ENCODE data around the gene ABO.
"Not testable (repeated sequence)": the region's sequence is repeated elsewhere in the genome, so short reads cannot be mapped to it uniquely, and the experiment has no call there.

DNA sequence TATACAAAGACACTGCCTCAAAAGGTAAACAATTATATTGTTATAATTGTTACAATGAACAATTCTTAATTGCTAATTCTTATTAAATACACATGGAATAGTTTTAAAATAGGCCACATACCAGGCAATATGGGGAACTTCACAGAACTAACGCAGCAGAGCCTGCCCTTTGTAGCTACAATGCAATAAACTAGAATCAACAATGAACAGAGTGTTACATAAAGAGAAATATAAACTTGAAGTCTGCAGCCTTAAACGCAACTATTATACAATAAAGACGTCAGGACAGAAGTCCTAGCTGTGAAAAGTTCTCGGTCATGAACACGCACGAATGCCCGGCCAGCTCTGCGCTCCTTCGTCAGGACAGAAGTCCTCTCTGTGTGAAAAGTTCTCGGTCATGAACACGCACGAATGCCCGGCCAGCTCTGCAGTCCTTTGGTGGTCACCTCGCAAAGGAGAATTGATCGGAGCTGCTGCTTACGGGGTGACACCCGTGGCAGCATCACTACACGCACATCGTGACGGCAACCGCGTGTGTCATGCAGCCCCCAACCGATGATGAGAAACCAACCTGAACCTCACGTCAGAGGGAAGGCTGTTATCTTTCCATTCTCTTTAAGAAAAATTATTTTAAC, 43.0 kb downstream of the ABO start:
- TF ChIP-seq, protein P1, sequence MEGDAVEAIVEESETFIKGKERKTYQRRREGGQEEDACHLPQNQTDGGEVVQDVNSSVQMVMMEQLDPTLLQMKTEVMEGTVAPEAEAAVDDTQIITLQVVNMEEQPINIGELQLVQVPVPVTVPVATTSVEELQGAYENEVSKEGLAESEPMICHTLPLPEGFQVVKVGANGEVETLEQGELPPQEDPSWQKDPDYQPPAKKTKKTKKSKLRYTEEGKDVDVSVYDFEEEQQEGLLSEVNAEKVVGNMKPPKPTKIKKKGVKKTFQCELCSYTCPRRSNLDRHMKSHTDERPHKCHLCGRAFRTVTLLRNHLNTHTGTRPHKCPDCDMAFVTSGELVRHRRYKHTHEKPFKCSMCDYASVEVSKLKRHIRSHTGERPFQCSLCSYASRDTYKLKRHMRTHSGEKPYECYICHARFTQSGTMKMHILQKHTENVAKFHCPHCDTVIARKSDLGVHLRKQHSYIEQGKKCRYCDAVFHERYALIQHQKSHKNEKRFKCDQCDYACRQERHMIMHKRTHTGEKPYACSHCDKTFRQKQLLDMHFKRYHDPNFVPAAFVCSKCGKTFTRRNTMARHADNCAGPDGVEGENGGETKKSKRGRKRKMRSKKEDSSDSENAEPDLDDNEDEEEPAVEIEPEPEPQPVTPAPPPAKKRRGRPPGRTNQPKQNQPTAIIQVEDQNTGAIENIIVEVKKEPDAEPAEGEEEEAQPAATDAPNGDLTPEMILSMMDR (IDR thresholded peaks at IDR 0.05; ENCODE audit: insufficient read depth, low read length, poor library complexity, severe bottlenecking): not testable (repeated sequence)
- not testable (repeated sequence) for TF ChIP-seq EZH2phosphoT487 (conservative IDR thresholded peaks at IDR 0.05; ENCODE audit: low read length)
